Keratinocyte (primary cell): ENCODE measurements around the gene SPTSSB. TPM values are rescaled to one million over a fixed set of nuclear protein-coding genes. Genes with fewer than 3 reads are reported as not detected.

Experiments
- DNase-seq: peaks from one replicate; pipeline ENCODE4 v3.0.0-alpha.2; 2011; ENCODE audit warnings: low read depth, missing footprints, low spot score
- FAIRE-seq: peaks from 2 replicates; lab custom pipeline; 2011; peaks lifted over from hg19 to GRCh38; lab: Jason Lieb, UNC
- H2AFZ ChIP-seq: 2 replicates; pipeline ENCODE4 v1.6.0; 2012; ENCODE audit warnings: low read length, control low read depth, inconsistent platforms; ENCODE audit not compliant: control insufficient read depth
- H3K27ac ChIP-seq: 2 replicates; pipeline ENCODE4 v1.5.1; 2011; ENCODE audit warnings: low read length; ENCODE audit not compliant: control insufficient read depth, insufficient read depth
- H3K27me3 ChIP-seq: 3 replicates; pipeline ENCODE4 v1.6.0; 2011; ENCODE audit warnings: low read length; ENCODE audit not compliant: control insufficient read depth, insufficient read depth; ENCODE audit errors: extremely low read depth
- H3K36me3 ChIP-seq, 2 experiments: 2 replicates in 1 of 2; 3 replicates in 1 of 2; pipeline ENCODE4 v1.5.1; 2011; ENCODE audit warnings: low read length in 2 of 2, mild to moderate bottlenecking in 1 of 2; ENCODE audit not compliant: control insufficient read depth in 2 of 2, insufficient read depth in 2 of 2; ENCODE audit errors: extremely low read depth in 1 of 2
- H3K4me1 ChIP-seq: 3 replicates; pipeline ENCODE4 v1.5.1; 2011; ENCODE audit warnings: low read length; ENCODE audit not compliant: control insufficient read depth, insufficient read depth; ENCODE audit errors: extremely low read depth
- H3K4me2 ChIP-seq: 3 replicates; pipeline ENCODE4 v1.6.0; 2011; ENCODE audit warnings: low read depth, low read length; ENCODE audit not compliant: control insufficient read depth, insufficient read depth; ENCODE audit errors: extremely low read depth
- H3K4me3 ChIP-seq, 3 experiments: fragments of 200-600 bp in 1 of 3; sonication (generic) in 1 of 3; 2 replicates in 2 of 3; 3 replicates in 1 of 3; pipeline ENCODE4 v1.5.1; 2011 to 2016; ENCODE audit warnings: low read length in 3 of 3, mild to moderate bottlenecking in 3 of 3, control low read depth in 2 of 3, inconsistent platforms in 1 of 3, low read depth in 1 of 3, mixed read lengths in 1 of 3, mixed run types in 1 of 3, moderate library complexity in 1 of 3; ENCODE audit not compliant: control insufficient read depth in 2 of 3, insufficient read depth in 2 of 3; ENCODE audit errors: extremely low read depth in 1 of 3
- H3K79me2 ChIP-seq: 2 replicates; pipeline ENCODE4 v1.6.0; 2012; ENCODE audit warnings: low read length; ENCODE audit not compliant: control insufficient read depth, insufficient read depth
- H3K9ac ChIP-seq: 3 replicates; pipeline ENCODE4 v1.6.0; 2011; ENCODE audit warnings: low read length; ENCODE audit not compliant: control insufficient read depth, insufficient read depth; ENCODE audit errors: extremely low read depth
- H3K9me1 ChIP-seq: 3 replicates; pipeline ENCODE4 v1.6.0; 2011; ENCODE audit warnings: low read length; ENCODE audit not compliant: control insufficient read depth, insufficient read depth; ENCODE audit errors: extremely low read depth
- H3K9me3 ChIP-seq: 2 replicates; pipeline ENCODE4 v1.5.1; 2012; ENCODE audit warnings: low read depth, low read length; ENCODE audit not compliant: control insufficient read depth
- H4K20me1 ChIP-seq: 3 replicates; pipeline ENCODE4 v1.6.0; 2011; ENCODE audit warnings: low read length; ENCODE audit not compliant: control insufficient read depth, insufficient read depth; ENCODE audit errors: extremely low read depth
- EZH2 ChIP-seq: IDR thresholded peaks from one replicate; pipeline ENCODE4 v1.6.1; 2012; ENCODE audit warnings: inconsistent platforms, mild to moderate bottlenecking, low read length, moderate library complexity
- dilution Hi-C: fragments of 300-500 bp; cut with MboI; formaldehyde crosslinking; loops from one replicate; pipeline ENCODE4 v1.7.0; 2020; ENCODE audit warnings: low sequenced_read_pairs; ENCODE audit not compliant: extremely low pct_ligation_motif_present
- polyA plus RNA-seq, 5 experiments: library from polyadenylated mRNA; depleted of rRNA in 3 of 5; stranded (reverse) in 3 of 5; stranded (forward) in 1 of 5; unstranded in 1 of 5; fragments of >200 nt; gene quantifications; 1 replicate in 1 of 5; 2 replicates in 3 of 5; 3 replicates in 1 of 5; pipeline versions ENCODE4 v1.2.1 to v1.2.3, GENCODE V29; 2011 to 2012; ENCODE audit warnings: missing spikeins in 2 of 5, low read depth in 1 of 5, low replicate concordance in 1 of 5
- TF ChIP-seq, protein P1 (sequence below), 3 experiments: IDR thresholded peaks in 1 of 3; conservative IDR thresholded peaks in 1 of 3; optimal IDR thresholded peaks in 1 of 3; 2 replicates in 2 of 3; 3 replicates in 1 of 3; pipeline versions ENCODE3 to v1.5.1; 2011; ENCODE audit warnings: low read length in 3 of 3, mild to moderate bottlenecking in 3 of 3, moderate library complexity in 2 of 3, control low read depth in 1 of 3, inconsistent platforms in 1 of 3; ENCODE audit not compliant: insufficient read depth in 2 of 3; ENCODE audit errors: extremely low read depth in 1 of 3

The SPTSSB gene
- polyA plus RNA-seq, 1 donor (not counting 4 experiments of a cell fraction or from before 2014, with no cell fraction given): 2.6 TPM

DNA sequence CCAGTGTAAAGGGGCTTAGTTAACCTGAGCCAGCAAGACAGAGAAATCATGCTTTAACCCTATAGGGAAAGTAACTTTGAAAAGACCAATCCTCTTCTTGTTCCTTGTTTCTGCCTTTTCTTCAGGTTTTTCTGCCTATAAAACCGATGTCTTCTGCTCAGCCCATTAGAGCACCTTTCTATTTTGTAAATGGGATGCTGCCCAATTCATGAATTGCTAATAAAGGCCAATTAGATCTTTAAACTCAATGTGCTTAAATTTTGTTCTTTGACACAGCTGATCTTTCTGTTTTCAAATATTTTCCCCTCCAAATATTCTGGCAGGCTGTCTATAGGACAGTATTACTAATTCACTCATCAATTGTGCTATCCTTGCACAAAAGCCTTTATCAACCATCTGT is 33.8 kb upstream of the SPTSSB start:
- Histone ChIP-seq H3K79me2 (no peaks in the 10 kb centered on the region), H3K4me1 (no peaks in the 10 kb centered on the region), H3K9me1 (no peaks in the 10 kb centered on the region), H2AFZ (no peak overlapping the region), H3K9ac (no peak overlapping the region), H3K4me3 (no peak overlapping the region), H3K4me2 (no peak overlapping the region), H3K9me3 (no peaks in the 10 kb centered on the region), H4K20me1 (no peaks in the 10 kb centered on the region), H3K27ac (no peak overlapping the region), H3K27me3 (no peaks in the 10 kb centered on the region), H3K36me3 (no peaks in the 10 kb centered on the region)
- no peak for DNase-seq
- dilution Hi-C loops: no loop called here
- TF ChIP-seq, protein P1, sequence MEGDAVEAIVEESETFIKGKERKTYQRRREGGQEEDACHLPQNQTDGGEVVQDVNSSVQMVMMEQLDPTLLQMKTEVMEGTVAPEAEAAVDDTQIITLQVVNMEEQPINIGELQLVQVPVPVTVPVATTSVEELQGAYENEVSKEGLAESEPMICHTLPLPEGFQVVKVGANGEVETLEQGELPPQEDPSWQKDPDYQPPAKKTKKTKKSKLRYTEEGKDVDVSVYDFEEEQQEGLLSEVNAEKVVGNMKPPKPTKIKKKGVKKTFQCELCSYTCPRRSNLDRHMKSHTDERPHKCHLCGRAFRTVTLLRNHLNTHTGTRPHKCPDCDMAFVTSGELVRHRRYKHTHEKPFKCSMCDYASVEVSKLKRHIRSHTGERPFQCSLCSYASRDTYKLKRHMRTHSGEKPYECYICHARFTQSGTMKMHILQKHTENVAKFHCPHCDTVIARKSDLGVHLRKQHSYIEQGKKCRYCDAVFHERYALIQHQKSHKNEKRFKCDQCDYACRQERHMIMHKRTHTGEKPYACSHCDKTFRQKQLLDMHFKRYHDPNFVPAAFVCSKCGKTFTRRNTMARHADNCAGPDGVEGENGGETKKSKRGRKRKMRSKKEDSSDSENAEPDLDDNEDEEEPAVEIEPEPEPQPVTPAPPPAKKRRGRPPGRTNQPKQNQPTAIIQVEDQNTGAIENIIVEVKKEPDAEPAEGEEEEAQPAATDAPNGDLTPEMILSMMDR (optimal IDR thresholded peaks at IDR 0.05 in 1 of 3, IDR thresholded peaks at IDR 0.05 in 1 of 3, conservative IDR thresholded peaks at IDR 0.05 in 1 of 3; ENCODE audit: extremely low read depth in 1 of 3, insufficient read depth in 2 of 3, low read length in 3 of 3): no peak
- TF ChIP-seq EZH2: no peak
- no peak for FAIRE-seq

DNA sequence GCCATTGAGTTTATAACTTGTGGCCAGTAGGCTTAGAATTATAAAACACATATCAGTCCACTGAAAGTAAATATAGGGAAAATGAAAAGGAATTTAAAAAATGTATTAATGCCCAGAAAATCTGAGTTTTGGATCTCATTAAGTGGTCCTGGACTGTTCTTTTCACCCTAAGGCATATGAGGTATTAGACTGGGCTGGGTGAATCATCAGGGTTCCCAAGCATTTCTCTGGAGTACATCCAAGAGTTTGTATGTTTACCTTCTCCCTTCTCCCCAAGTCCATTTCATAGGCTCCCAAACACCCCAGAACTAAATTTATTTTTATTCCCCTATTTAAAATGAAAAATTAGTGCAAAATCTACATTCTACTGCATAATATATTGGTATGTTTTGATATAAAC is 31.9 kb upstream of the SPTSSB start:
- no peaks in the 10 kb centered on the region for H3K9me1 ChIP-seq
- no peaks in the 10 kb centered on the region for H3K9me3 ChIP-seq
- H3K4me3 ChIP-seq: no peak overlapping the region
- TF ChIP-seq, protein P1 (optimal IDR thresholded peaks at IDR 0.05 in 1 of 3, IDR thresholded peaks at IDR 0.05 in 1 of 3, conservative IDR thresholded peaks at IDR 0.05 in 1 of 3; ENCODE audit: extremely low read depth in 1 of 3, insufficient read depth in 2 of 3, low read length in 3 of 3): no peak
- TF ChIP-seq EZH2: no peak
- no peaks in the 10 kb centered on the region for H3K27me3 ChIP-seq
- no peaks in the 10 kb centered on the region for H3K36me3 ChIP-seq
- H3K27ac ChIP-seq: no peak overlapping the region
- no peaks in the 10 kb centered on the region for H3K4me1 ChIP-seq
- no peak overlapping the region for H3K9ac ChIP-seq
- no peak overlapping the region for H3K4me2 ChIP-seq
- H2AFZ ChIP-seq: no peak overlapping the region
- dilution Hi-C loops: no loop called here
- no peaks in the 10 kb centered on the region for H3K79me2 ChIP-seq
- no peaks in the 10 kb centered on the region for H4K20me1 ChIP-seq
- DNase-seq (no peak), FAIRE-seq (no peak)
